Measurements from ENCODE around the gene RAB24. TPM values are rescaled to one million over a fixed set of nuclear protein-coding genes. Genes with fewer than 3 reads are reported as not detected.

The RAB24 gene
- total and polyA plus RNA-seq, 2 of the 4 experiments (the other 2 are of a cell fraction): 18.5 to 60.8 TPM

DNA sequence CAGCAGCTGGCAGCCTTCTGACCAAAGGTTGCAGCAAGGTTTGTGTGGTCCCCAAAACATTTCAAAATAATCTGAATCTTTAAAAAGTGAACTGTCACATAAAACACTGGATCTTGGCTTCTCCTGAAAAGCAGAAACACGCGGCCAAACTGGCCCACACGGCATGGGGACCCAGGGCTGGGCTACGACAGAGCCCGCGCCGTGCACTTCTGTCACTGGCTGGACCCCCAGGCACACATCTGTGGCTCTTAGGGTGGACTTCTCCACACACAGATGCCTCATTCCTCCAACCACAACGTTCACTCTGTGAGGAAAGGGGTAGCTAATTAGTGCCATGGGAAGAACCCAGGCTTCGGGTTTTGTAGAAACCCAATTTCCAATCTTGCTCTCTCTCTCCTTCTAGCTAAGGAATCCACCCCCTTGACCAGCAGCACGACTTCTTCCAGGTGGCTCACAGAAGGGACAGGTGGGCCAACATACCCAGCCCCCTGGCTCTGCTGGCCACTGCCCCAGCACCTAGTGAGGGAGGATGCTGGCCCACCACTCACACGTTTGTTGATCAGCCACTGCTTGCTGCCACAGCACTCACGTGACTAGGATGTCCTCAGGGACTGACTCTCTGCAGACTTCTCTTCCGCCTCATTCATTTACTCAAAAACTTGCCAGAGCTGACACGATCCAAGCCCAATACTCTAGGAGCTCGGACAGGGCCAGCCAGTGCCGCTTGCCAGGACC, 30.1 kb upstream of the RAB24 start:
- POLR2A ChIA-PET (ENCODE audit: unreplicated experiment): no interaction called here
- Histone ChIP-seq H3K18ac (ENCODE audit: low read depth, low read length) (no peak overlapping the region), H2AK9ac (replicated peaks; ENCODE audit: low read depth, low read length, poor library complexity) (no peak overlapping the region), H4K91ac (ENCODE audit: insufficient read depth, low read depth, low read length) (no peak overlapping the region), H4K5ac (ENCODE audit: low read depth, low read length) (no peak overlapping the region), H3K36me3 (ENCODE audit: control insufficient read depth, insufficient read depth, low read length) (peaks cover 84% of the 10 kb centered on the region), H2BK20ac (ENCODE audit: low read depth, low read length) (no peak overlapping the region), H3K4me1 (ENCODE audit: control insufficient read depth, insufficient read depth, low read length) (no peaks in the 10 kb centered on the region), H2AFZ (replicated peaks; ENCODE audit: low read length, poor library complexity) (no peak overlapping the region), H3K9me3 (ENCODE audit: control insufficient read depth, insufficient read depth, low read length) (no peaks in the 10 kb centered on the region), H2AK5ac (ENCODE audit: low read depth, low read length) (no peak overlapping the region), H2BK120ac (ENCODE audit: low read depth, low read length) (no peak overlapping the region), H3K27me3 (ENCODE audit: control insufficient read depth, insufficient read depth, low read length) (no peaks in the 10 kb centered on the region), H4K8ac (ENCODE audit: low read depth in 2 of 2, low read length in 2 of 2) (no peak overlapping the region), H2BK5ac (ENCODE audit: low read depth, low read length, poor library complexity, severe bottlenecking) (no peak overlapping the region), H3K4me2 (ENCODE audit: low read depth, low read length) (no peak overlapping the region), H2BK15ac (ENCODE audit: low read depth, low read length) (no peak overlapping the region), H3K14ac (replicated peaks; ENCODE audit: low read depth, low read length) (no peak overlapping the region), H3K79me1 (ENCODE audit: low read depth in 1 of 2, low read length in 2 of 2) (peaks cover 2 to 14% of the 10 kb centered on the region in 2 experiments; a peak in 2 of 4 replicates), H3K9me1 (ENCODE audit: insufficient read depth, low read length) (no peaks in the 10 kb centered on the region), H3K9ac (ENCODE audit: low read depth, low read length) (no peak overlapping the region), H3K56ac (ENCODE audit: extremely low read depth, insufficient read depth, low read length) (no peak overlapping the region), H3K27ac (ENCODE audit: insufficient read depth, low read length) (no peak overlapping the region), H3K4ac (ENCODE audit: low read depth, low read length) (no peak overlapping the region), H4K20me1 (ENCODE audit: insufficient read depth, low read length) (peaks cover 7% of the 10 kb centered on the region; the same call in 1 of the 2 replicates), H3K23ac (ENCODE audit: low read depth, low read length) (no peak overlapping the region), H3K4me3 (ENCODE audit: insufficient read depth, low read depth, low read length) (no peak overlapping the region)
- CTCF ChIA-PET: no interaction called here
- in situ Hi-C loops (cut with MboI; ENCODE audit: low sequenced_read_pairs) (no loop called here), intact Hi-C loops (cut with micrococcal nuclease) (no loop called here), dilution Hi-C loops (cut with HindIII; ENCODE audit: low sequenced_read_pairs, unreplicated experiment) (no loop called here)
- no peak for TF ChIP-seq MXI1 (IDR thresholded peaks at IDR 0.05; ENCODE audit: borderline replicate concordance, low read depth, low read length)
- 100% methylated on average over 1 of the region's 16 CpGs; no CpG with 5 or more reads in 1 of the 2 experiments for WGBS, 2 experiments (ENCODE audit: extremely low coverage in 2 of 2, insufficient read length in 1 of 2)
- no peak for ATAC-seq (ENCODE audit: low read depth)
- BruUV-seq (replicated peaks): no TSS peak
- DNase-seq: no peak
